ENCODE data around the gene GSTM5. TPM values are rescaled to one million over a fixed set of nuclear protein-coding genes. Genes with fewer than 3 reads are reported as not detected.
"Not testable (repeated sequence)": the region's sequence is repeated elsewhere in the genome, so short reads cannot be mapped to it uniquely, and the experiment has no call there.

The GSTM5 gene
- total RNA-seq, 1 donor from 2014 or later, result 23.3 TPM

DNA sequence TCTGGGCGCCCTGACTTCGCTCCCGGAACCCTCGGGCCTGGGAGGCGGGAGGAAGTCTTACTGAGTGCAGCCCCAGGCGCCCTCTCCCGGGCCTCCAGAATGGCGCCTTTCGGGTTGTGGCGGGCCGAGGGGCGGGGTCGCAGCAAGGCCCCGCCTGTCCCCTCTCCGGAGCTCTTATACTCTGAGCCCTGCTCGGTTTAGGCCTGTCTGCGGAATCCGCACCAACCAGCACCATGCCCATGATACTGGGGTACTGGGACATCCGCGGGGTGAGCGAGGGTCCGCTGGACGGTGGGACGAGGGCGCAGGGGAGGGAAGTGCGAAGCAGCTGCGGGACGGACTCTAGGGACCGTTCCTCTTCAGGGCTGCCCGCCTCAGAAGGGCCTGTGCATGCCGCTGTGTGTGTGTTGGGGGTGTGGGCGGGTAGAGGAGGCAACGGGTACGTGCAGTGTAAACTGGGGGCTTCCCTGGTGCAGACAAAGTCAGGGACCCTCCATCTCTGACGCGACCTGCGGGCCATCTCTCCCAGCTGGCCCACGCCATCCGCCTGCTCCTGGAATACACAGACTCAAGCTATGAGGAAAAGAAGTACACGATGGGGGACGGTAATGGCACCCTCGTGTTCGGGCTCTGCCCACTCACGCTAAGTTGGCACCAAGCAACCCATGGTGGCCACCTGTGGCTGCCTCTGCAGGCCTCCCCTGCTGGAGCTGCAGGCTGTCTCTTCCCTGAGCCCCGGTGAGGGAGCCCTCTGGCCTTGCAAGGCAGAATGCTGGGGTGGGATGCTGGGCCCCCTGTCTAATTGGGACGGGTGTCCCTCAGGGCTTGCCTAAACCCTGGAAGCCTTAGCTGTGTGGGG is 24.2 kb upstream of the GSTM5 start, which contains the start of gene GSTM1:
Gene GSTM1 (plus strand): TSS at position 177 of the 859 bp plus-strand sequence. CDS start 57 bp downstream, at position 234.
- intact Hi-C loops (cut with DNase I), result loop anchor here (1.0 to 5.0 kb wide), 2 partner anchors 46 to 140 kb away; partner anchors contain the start of gene GNAI3
- Histone ChIP-seq H3K27ac (peak within 1 kb of the TSS in 1 of 2 donors; percentile 46), H3K9me3 (no peaks in the 10 kb centered on the region), H3K36me3 (no peaks in the 10 kb centered on the region), H3K4me1 (no peaks in the 10 kb centered on the region), H3K27me3 (no peaks in the 10 kb centered on the region), H3K4me3 (peak within 1 kb of the TSS in 1 of 2 donors; percentile 38)
- DNase-seq (ENCODE audit: low spot score in 2 of 2), result peak in 1 of 2 donors; percentile 89
- TF ChIP-seq, protein P1, sequence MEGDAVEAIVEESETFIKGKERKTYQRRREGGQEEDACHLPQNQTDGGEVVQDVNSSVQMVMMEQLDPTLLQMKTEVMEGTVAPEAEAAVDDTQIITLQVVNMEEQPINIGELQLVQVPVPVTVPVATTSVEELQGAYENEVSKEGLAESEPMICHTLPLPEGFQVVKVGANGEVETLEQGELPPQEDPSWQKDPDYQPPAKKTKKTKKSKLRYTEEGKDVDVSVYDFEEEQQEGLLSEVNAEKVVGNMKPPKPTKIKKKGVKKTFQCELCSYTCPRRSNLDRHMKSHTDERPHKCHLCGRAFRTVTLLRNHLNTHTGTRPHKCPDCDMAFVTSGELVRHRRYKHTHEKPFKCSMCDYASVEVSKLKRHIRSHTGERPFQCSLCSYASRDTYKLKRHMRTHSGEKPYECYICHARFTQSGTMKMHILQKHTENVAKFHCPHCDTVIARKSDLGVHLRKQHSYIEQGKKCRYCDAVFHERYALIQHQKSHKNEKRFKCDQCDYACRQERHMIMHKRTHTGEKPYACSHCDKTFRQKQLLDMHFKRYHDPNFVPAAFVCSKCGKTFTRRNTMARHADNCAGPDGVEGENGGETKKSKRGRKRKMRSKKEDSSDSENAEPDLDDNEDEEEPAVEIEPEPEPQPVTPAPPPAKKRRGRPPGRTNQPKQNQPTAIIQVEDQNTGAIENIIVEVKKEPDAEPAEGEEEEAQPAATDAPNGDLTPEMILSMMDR (IDR thresholded peaks at IDR 0.05), result peak in 1 of 3 experiments; percentile 41

GRCh38 chr1:109689844-109690405 is 22.1 kb upstream of the GSTM5 start:
- no peaks in the 10 kb centered on the region for H3K4me1 ChIP-seq
- intact Hi-C loops (cut with DNase I), result loop anchor here (5.0 kb wide), 1 partner anchor 48 kb away; no protein-coding TSS in a partner anchor
- H3K4me3 ChIP-seq, result no peak overlapping the region
- H3K9me3 ChIP-seq, result no peaks in the 10 kb centered on the region
- no peak overlapping the region for H3K27ac ChIP-seq
- no peaks in the 10 kb centered on the region for H3K27me3 ChIP-seq
- no peak for DNase-seq (ENCODE audit: low spot score in 2 of 2)
- H3K36me3 ChIP-seq, result no peaks in the 10 kb centered on the region
- TF ChIP-seq, protein P1 (IDR thresholded peaks at IDR 0.05), result no peak

DNA sequence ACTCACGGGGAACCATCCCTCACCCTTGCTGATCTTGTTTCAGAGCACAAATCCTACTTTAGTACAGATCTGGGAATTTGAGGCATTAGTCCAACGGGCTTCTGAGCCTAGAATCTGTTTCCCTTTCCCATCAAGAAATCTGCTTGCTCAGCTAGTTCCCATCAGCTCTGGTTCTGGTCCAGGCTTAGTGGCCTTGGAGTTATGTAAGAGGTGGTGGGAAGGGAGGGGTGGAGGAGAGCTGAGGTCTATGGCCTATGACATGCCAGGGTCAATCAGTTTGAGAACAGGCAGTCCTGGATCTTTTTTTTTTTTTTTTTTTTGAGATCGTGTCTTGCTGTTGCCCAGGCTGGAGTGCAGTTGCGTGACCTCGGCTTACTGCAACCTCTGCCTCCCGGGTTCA is 20.3 kb upstream of the GSTM5 start:
- Histone ChIP-seq H3K4me1 (no peaks in the 10 kb centered on the region), H3K27me3 (no peaks in the 10 kb centered on the region), H3K9me3 (no peaks in the 10 kb centered on the region), H3K36me3 (no peaks in the 10 kb centered on the region), H3K27ac (no peak overlapping the region), H3K4me3 (no peak overlapping the region)
- intact Hi-C loops (cut with DNase I), result no loop called here
- DNase-seq (ENCODE audit: low spot score in 2 of 2), result no peak
- TF ChIP-seq, protein P1 (IDR thresholded peaks at IDR 0.05), result no peak

DNA sequence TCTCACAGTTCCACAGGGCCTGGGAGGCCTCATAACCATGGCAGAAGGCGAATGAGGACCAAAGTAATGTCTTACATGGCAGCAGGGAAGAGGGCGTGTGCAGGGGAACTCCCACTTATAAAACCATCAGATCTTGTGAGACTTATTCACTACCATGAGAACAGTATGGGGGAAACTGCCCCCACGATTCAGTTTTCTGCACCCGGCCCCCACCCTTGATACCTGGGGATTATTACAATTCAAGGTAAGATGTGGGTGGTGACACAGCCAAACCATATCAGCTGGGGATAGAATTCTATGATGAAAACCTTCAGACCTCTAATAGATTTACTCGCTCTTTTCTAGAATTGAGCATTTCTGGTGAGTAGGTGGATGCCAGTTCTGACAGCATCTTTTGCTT is 17.7 kb upstream of the GSTM5 start:
- intact Hi-C loops (cut with DNase I); H3K4me1 ChIP-seq; H3K27me3 ChIP-seq; H3K9me3 ChIP-seq; H3K27ac ChIP-seq; DNase-seq (ENCODE audit: low spot score in 2 of 2); H3K36me3 ChIP-seq; H3K4me3 ChIP-seq: not testable (repeated sequence)

GRCh38 chr1:109695138-109695537 is 16.9 kb upstream of the GSTM5 start:
- DNase-seq (ENCODE audit: low spot score in 2 of 2); H3K27ac ChIP-seq; H3K27me3 ChIP-seq; H3K36me3 ChIP-seq; intact Hi-C loops (cut with DNase I); H3K9me3 ChIP-seq; H3K4me3 ChIP-seq; H3K4me1 ChIP-seq: not testable (repeated sequence)

GRCh38 chr1:109697066-109697465 is 15.0 kb upstream of the GSTM5 start:
- H3K27me3 ChIP-seq, result no peaks in the 10 kb centered on the region
- TF ChIP-seq, protein P1 (IDR thresholded peaks at IDR 0.05), result no peak
- intact Hi-C loops (cut with DNase I), result no loop called here

DNA sequence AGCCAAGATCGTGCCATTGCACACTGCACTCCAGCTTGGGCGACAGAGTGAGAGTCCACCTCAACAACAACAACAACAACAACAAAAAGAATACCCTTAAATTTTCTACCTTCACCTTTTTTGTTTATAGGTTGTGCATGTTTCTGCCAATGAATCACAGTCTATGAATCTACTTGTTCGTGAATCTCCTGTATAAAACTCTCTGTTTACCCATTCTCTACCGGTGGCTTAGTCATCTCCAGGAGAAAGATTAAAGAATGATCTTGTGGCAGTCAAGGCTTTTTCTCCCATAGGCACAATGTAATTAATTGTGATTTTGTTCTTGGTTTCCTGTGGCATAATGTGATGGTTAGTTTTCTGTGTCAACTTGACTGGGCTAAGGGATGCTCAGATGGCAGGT is 14.2 kb upstream of the GSTM5 start:
- H3K9me3 ChIP-seq; H3K4me3 ChIP-seq; DNase-seq (ENCODE audit: low spot score in 2 of 2); intact Hi-C loops (cut with DNase I); H3K4me1 ChIP-seq; H3K27me3 ChIP-seq; H3K27ac ChIP-seq; H3K36me3 ChIP-seq: not testable (repeated sequence)

More at GRCh38 chr1:109697066-109697465, 15.0 kb upstream of the GSTM5 start:
- Histone ChIP-seq H3K9me3 (no peaks in the 10 kb centered on the region), H3K27ac (no peak overlapping the region), H3K4me3 (no peak overlapping the region), H3K4me1 (no peaks in the 10 kb centered on the region), H3K36me3 (no peaks in the 10 kb centered on the region)
- DNase-seq (ENCODE audit: low spot score in 2 of 2), result no peak

DNA sequence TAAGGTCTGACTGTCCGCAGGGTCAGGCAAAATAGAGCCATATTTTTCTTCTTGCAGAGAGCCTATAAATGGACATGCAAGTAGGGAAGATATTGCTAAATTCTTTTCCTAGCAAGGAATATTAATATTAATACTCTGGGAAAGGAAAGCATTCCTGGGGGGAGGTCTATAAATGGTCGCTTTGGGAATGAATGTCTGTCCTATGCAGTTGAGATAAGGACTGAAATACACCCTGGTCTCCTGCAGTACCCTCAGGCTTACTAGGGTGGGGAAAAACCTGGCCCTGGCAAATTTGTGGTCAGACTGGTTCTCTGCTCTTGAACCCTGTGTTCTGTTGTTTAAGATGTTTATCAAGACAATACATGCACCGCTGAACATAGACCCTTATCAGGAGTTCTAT is 9.1 kb upstream of the GSTM5 start:
- DNase-seq (ENCODE audit: low spot score in 2 of 2); H3K27me3 ChIP-seq; H3K4me1 ChIP-seq; H3K9me3 ChIP-seq; intact Hi-C loops (cut with DNase I); H3K36me3 ChIP-seq; H3K4me3 ChIP-seq; H3K27ac ChIP-seq: not testable (repeated sequence)

Measured in ascending aorta (tissue), 2 donors.